Transverse colon (tissue), 4 donors: ENCODE measurements around the gene SPATA2. TPM values are rescaled to one million over a fixed set of nuclear protein-coding genes. Genes with fewer than 3 reads are reported as not detected.

Experiments
- DNase-seq: peaks from one replicate; pipeline ENCODE4 v3.0.0-alpha.2; 2019
- H3K27ac ChIP-seq, 4 donors: fragments of 200-600 bp; sonication (generic); 2 replicates each; pipeline ENCODE4 v1.5.1; 2016 to 2018; ENCODE audit warnings: inconsistent platforms in 4 of 4
- H3K27me3 ChIP-seq: fragments of 200-600 bp; sonication (generic); 2 replicates; pipeline ENCODE4 v1.5.1; 2017; ENCODE audit warnings: inconsistent platforms
- H3K36me3 ChIP-seq, 4 donors: fragments of 200-600 bp; sonication (generic); 2 replicates each; pipeline ENCODE4 v1.5.1; 2017 to 2019; ENCODE audit warnings: inconsistent platforms in 4 of 4
- H3K4me1 ChIP-seq, 4 donors: fragments of 200-600 bp; sonication (generic); 2 replicates each; pipeline ENCODE4 v1.5.1; 2017 to 2020; ENCODE audit warnings: inconsistent platforms in 4 of 4
- H3K4me3 ChIP-seq, 4 donors: fragments of 200-600 bp; sonication (generic); 1 replicate in 1 of 4; 2 replicates in 3 of 4; pipeline versions ENCODE4 v1.5.1 to v1.6.1; 2017 to 2019; ENCODE audit warnings: inconsistent platforms in 4 of 4
- H3K9me3 ChIP-seq, 2 donors: fragments of 200-600 bp; sonication (generic); 2 replicates each; pipeline ENCODE4 v1.5.1; 2017 to 2019; ENCODE audit warnings: inconsistent platforms in 2 of 2
- CTCF ChIP-seq, 5 experiments: fragments of 200-600 bp in 3 of 5; fragments of 450-650 bp in 2 of 5; sonication (generic) in 3 of 5; IDR thresholded peaks; 1 replicate in 2 of 5; 2 replicates in 3 of 5; pipeline ENCODE4 v1.5.1; 2016 to 2017; ENCODE audit warnings: antibody characterized with exemption in 5 of 5, inconsistent platforms in 3 of 5, mild to moderate bottlenecking in 2 of 5, moderate library complexity in 1 of 5
- EP300 ChIP-seq: sonication (generic); formaldehyde crosslinking; IDR thresholded peaks from one replicate; pipeline ENCODE4 v1.6.1; 2017; ENCODE audit warnings: antibody characterized with exemption, low read depth
- POLR2A ChIP-seq: fragments of 450-650 bp; IDR thresholded peaks from one replicate; pipeline ENCODE4 v1.6.1; 2016; ENCODE audit warnings: antibody characterized with exemption, mild to moderate bottlenecking, moderate library complexity
- POLR2AphosphoS5 ChIP-seq, 3 donors: sonication (generic); formaldehyde crosslinking; IDR thresholded peaks; one replicate each; pipeline ENCODE4 v1.6.1; 2016; ENCODE audit warnings: antibody characterized with exemption in 3 of 3
- WGBS, 2 donors: methylation state at CpG; one replicate each; pipeline ENCODE4 v1.1.5; 2018; ENCODE audit warnings: low coverage in 1 of 2; 5-methylcytosine and 5-hydroxymethylcytosine counted together
- in situ Hi-C, 4 donors: fragments of 200-750 bp; cut with MboI; loops; one replicate each; pipeline versions ENCODE4 v1.15.0 to v1.15.1; 2017; ENCODE audit warnings: low sequenced_read_pairs in 3 of 4, low pct_ligation_motif_present in 1 of 4, low pct_unique_long_range_greater_than_20kb in 1 of 4
- intact Hi-C: fragments of 100-400 bp; cut with DNase I; formaldehyde crosslinking; loops from one replicate; pipeline ENCODE4 v1.15.1; 2023; ENCODE audit warnings: low total_unique reads
- total RNA-seq, 4 donors: library from RNA; depleted of rRNA; stranded (reverse); fragments of >200 nt; gene quantifications; one replicate each; pipeline ENCODE4 v1.1.0, GENCODE V29; 2016

SPATA2 gene
- total RNA-seq, 4 donors from 2014 or later: 4.0 to 40.0 (median 17.2) TPM

- DNase-seq: no peak
- TF ChIP-seq POLR2A (no peak), EP300 (no peak), CTCF (IDR thresholded peaks at IDR 0.05) (no peak), POLR2AphosphoS5 (IDR thresholded peaks at IDR 0.05) (no peak)
- intact Hi-C loops (no loop called here), in situ Hi-C loops (loop anchor here in 2 of 4 donors (25.0 kb wide), 1 partner anchor 533 kb away; no protein-coding TSS in a partner anchor)
- no peak overlapping the region for H3K4me3 ChIP-seq
- peaks cover 0 to 12% (median 3%) of the 10 kb centered on the region in 4 donors for H3K36me3 ChIP-seq
- H3K4me1 ChIP-seq: no peaks in the 10 kb centered on the region
- no peaks in the 10 kb centered on the region for H3K9me3 ChIP-seq
- no peaks in the 10 kb centered on the region for H3K27me3 ChIP-seq
- H3K27ac ChIP-seq: no peak overlapping the region
- WGBS, 2 donors: 90 to 98% methylated on average over 5 of the region's 5 CpGs
Observed at GRCh38 chr20:49870261-49870660, 45.1 kb downstream of the SPATA2 start.

- 74 to 100% methylated on average over 5 of the region's 5 CpGs for WGBS, 2 donors
- TF ChIP-seq POLR2AphosphoS5 (IDR thresholded peaks at IDR 0.05) (no peak), EP300 (no peak), POLR2A (no peak), CTCF (IDR thresholded peaks at IDR 0.05) (no peak)
- DNase-seq: no peak
- intact Hi-C loops (no loop called here), in situ Hi-C loops (loop anchor here in 2 of 4 donors (25.0 kb wide), 1 partner anchor 532 kb away; no protein-coding TSS in a partner anchor)
- H3K27me3 ChIP-seq: no peaks in the 10 kb centered on the region
- no peaks in the 10 kb centered on the region for H3K4me1 ChIP-seq
- H3K27ac ChIP-seq: no peak overlapping the region
- no peak overlapping the region for H3K4me3 ChIP-seq
- no peaks in the 10 kb centered on the region for H3K9me3 ChIP-seq
- peaks cover 0 to 12% (median 5%) of the 10 kb centered on the region in 4 donors for H3K36me3 ChIP-seq
Observed at GRCh38 chr20:49868964-49869363, 46.4 kb downstream of the SPATA2 start.

DNA sequence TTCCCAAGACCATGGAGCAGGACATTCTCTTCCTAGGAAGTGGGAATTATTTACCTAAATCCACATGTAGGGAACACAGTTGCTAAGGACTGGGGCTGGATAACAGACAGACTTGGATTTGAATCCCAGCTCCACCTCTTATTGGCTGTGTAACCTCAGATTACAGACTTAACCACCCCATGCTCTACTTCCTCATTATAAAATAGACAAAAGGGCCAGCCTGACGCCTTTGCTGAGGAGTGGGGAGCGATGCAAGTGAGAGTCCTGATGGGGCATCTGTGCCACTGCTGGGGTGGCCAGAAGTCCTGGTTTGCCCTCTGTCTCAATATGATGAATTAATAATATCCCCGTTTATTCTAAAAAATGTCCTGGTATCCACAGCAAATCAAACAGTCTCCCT, 46.8 kb downstream of the SPATA2 start:
- no peak overlapping the region for H3K27ac ChIP-seq
- WGBS, 2 donors: 78% methylated on average over 3 of the region's 3 CpGs; no CpG with 5 or more reads in 1 of the 2 donors
- H3K36me3 ChIP-seq: peaks cover 0 to 12% (median 5%) of the 10 kb centered on the region in 4 donors
- DNase-seq: no peak
- H3K4me1 ChIP-seq: no peaks in the 10 kb centered on the region
- intact Hi-C loops: no loop called here
- TF ChIP-seq CTCF (IDR thresholded peaks at IDR 0.05) (no peak), POLR2A (no peak), POLR2AphosphoS5 (IDR thresholded peaks at IDR 0.05) (no peak), EP300 (no peak)
- no peaks in the 10 kb centered on the region for H3K27me3 ChIP-seq
- no peak overlapping the region for H3K4me3 ChIP-seq
- no peaks in the 10 kb centered on the region for H3K9me3 ChIP-seq
- in situ Hi-C loops: loop anchor here in 2 of 4 donors (25.0 kb wide), 1 partner anchor 531 kb away; no protein-coding TSS in a partner anchor

DNA sequence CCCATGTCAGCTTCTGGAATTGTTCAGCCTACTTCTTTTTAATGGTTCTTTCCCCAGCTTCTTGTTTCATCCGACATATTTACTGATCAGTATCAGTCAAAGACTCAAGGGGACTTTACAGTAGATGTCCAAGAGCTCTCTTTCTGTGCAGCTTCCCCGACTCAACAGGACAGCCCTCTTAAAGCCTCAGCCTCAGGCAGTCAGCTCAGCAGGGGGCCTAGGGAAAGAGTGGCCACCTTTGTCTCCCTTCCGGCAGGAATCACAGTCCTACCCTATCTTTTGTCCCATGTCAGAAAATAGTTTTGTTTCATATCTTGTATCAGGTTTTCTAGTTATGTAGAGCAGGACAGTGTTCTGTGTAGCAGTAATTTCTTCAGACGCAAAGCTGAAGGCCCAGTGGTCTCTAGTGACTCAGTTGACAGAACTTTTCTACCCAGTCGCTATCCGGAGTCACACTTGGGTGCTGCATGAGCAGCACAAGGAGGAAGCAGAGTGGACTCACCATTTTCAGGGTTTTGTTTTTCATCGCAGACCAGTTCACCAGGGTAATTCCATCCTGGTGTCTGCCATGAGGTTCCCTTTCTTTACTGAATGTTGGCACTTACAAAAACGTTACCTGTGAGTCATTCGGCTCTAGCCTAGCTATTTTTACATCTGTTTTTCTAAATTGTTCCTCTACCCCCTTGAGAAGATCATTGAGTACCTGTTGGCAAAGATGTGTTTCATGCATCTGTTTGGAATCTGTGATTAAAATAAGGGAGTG, 47.7 kb downstream of the SPATA2 start:
- in situ Hi-C loops (loop anchor here in 2 of 4 donors (25.0 kb wide), 1 partner anchor 530 kb away; no protein-coding TSS in a partner anchor), intact Hi-C loops (no loop called here)
- Histone ChIP-seq H3K4me3 (no peak overlapping the region), H3K27ac (no peak overlapping the region), H3K9me3 (no peaks in the 10 kb centered on the region), H3K4me1 (no peaks in the 10 kb centered on the region), H3K27me3 (no peaks in the 10 kb centered on the region), H3K36me3 (peaks cover 0 to 12% (median 5%) of the 10 kb centered on the region in 4 donors)
- TF ChIP-seq EP300 (no peak), CTCF (IDR thresholded peaks at IDR 0.05) (no peak), POLR2A (no peak), POLR2AphosphoS5 (IDR thresholded peaks at IDR 0.05) (no peak)
- WGBS, 2 donors: 83 to 85% methylated on average over 4 to 9 of the region's 9 CpGs
- DNase-seq: no peak
